K562 (cell line): ENCODE measurements around the gene VPS11. TPM values are rescaled to one million over a fixed set of nuclear protein-coding genes. Genes with fewer than 3 reads are reported as not detected.

Experiments used
- ARID4B ChIP-seq: sonication (generic); formaldehyde crosslinking; IDR thresholded peaks from 2 replicates; pipeline ENCODE4 v1.8.0; 2022; ENCODE audit warnings: mild to moderate bottlenecking, missing genetic modification reagents
- DLX4 ChIP-seq: fragments of 250-450 bp; sonication (Bioruptor Pico); IDR thresholded peaks from 2 replicates; pipeline ENCODE4 v1.6.1; 2021; ENCODE audit warnings: mild to moderate bottlenecking
- E2F3 ChIP-seq: fragments of 250-450 bp; sonication (Bioruptor Pico); IDR thresholded peaks from 2 replicates; pipeline ENCODE4 v1.4.0; 2020; ENCODE audit warnings: mild to moderate bottlenecking
- GTF2E2 ChIP-seq: fragments of 200-800 bp; sonication (Bioruptor generic); IDR thresholded peaks from 2 replicates; pipeline ENCODE4 v1.6.1; 2016; ENCODE audit warnings: missing genetic modification characterization, missing compliant biosample characterization
- JUN ChIP-seq, 2 experiments: sonication (generic) in 1 of 2; formaldehyde crosslinking in 1 of 2; IDR thresholded peaks; 2 replicates each; pipeline versions ENCODE4 v1.6.1 to v1.8.0; 2012 to 2022; ENCODE audit warnings: borderline replicate concordance in 2 of 2, mild to moderate bottlenecking in 2 of 2, improper control_type of control experiment in 1 of 2, low read depth in 1 of 2, low read length in 1 of 2, missing genetic modification reagents in 1 of 2
- NKRF ChIP-seq: fragments of 450-650 bp; IDR thresholded peaks from 2 replicates; pipeline ENCODE4 v1.6.1; 2016; ENCODE audit warnings: borderline replicate concordance
- NR1H2 ChIP-seq: sonication (generic); formaldehyde crosslinking; IDR thresholded peaks from 2 replicates; pipeline ENCODE4 v1.4.0; 2020; ENCODE audit warnings: mild to moderate bottlenecking, missing genetic modification reagents
- SREBF2 ChIP-seq: sonication (generic); formaldehyde crosslinking; IDR thresholded peaks from 2 replicates; pipeline ENCODE4 v1.4.0; 2020; ENCODE audit warnings: mild to moderate bottlenecking, missing genetic modification reagents
- TCF7 ChIP-seq: sonication (generic); IDR thresholded peaks from 2 replicates; pipeline ENCODE4 v1.6.1; 2016; ENCODE audit warnings: antibody characterized with exemption, borderline replicate concordance
- TFAP4 ChIP-seq: sonication (generic); formaldehyde crosslinking; IDR thresholded peaks from 2 replicates; pipeline ENCODE4 v1.8.0; 2022; ENCODE audit warnings: missing genetic modification reagents, mild to moderate bottlenecking, moderate library complexity, borderline replicate concordance
- THRAP3 ChIP-seq: fragments of 450-650 bp; IDR thresholded peaks from 2 replicates; pipeline ENCODE4 v1.6.1; 2016; ENCODE audit warnings: mild to moderate bottlenecking, inconsistent platforms, borderline replicate concordance
- ZBTB8A ChIP-seq: fragments of 450-650 bp; IDR thresholded peaks from 2 replicates; pipeline ENCODE4 v1.6.1; 2018; ENCODE audit warnings: mild to moderate bottlenecking, moderate library complexity; ENCODE audit not compliant: partially characterized antibody
- ZFX ChIP-seq: sonication (generic); formaldehyde crosslinking; IDR thresholded peaks from 2 replicates; pipeline ENCODE4 v1.8.0; 2022; ENCODE audit warnings: mild to moderate bottlenecking, missing genetic modification reagents, moderate library complexity
- ZNF695 ChIP-seq: fragments of 450-650 bp; formaldehyde crosslinking; IDR thresholded peaks from 2 replicates; pipeline ENCODE4 v1.4.0; 2020; ENCODE audit warnings: mild to moderate bottlenecking, moderate library complexity
- polyA plus RNA-seq, 8 experiments: library from polyadenylated mRNA; depleted of rRNA in 4 of 8; stranded (reverse) in 5 of 8; unstranded in 3 of 8; fragments of >200 nt; fragmentation: Nextera tagmentation in 2 of 8; fragmentation: Illumina TruSeq in 1 of 8; extraction: Ambion mirVana in 2 of 8; extraction: Trizol in 1 of 8; gene quantifications; 2 replicates each; pipeline versions ENCODE4 v1.2.1 to v1.2.3, GENCODE V29; 2011 to 2014; ENCODE audit warnings: inconsistent platforms in 1 of 8, missing spikeins in 1 of 8
- total RNA-seq, 7 experiments: library from RNA; depleted of rRNA in 6 of 7; stranded (reverse); fragments of >200 nt in 6 of 7; fragmentation: Illumina TruSeq in 2 of 7; extraction: Trizol in 2 of 7; gene quantifications; 2 replicates each; pipeline versions ENCODE4 v1.2.1 to v1.2.3, GENCODE V29; 2011 to 2021; ENCODE audit warnings: low replicate concordance in 1 of 7

VPS11 gene
- total and polyA plus RNA-seq, 9 of the 15 experiments (the other 6 are each of a cell fraction or from before 2014, with no cell fraction given): 14.1 to 35.5 (median 27.5) TPM

GRCh38 chr11:119101759-119102423 lies 34.3 kb downstream of the VPS11 start, which contains the start of gene DPAGT1 (continued):
- TF ChIP-seq ARID4B (CRISPR knock-in tag) (peak; percentile 80), ZBTB8A (no peak), SREBF2 (CRISPR knock-in tag) (no peak), TCF7 (no peak), E2F3 (CRISPR knock-in tag) (peak; percentile 26; the same call in 1 of the 2 replicates), JUN (IDR thresholded peaks at IDR 0.05; ENCODE audit: borderline replicate concordance, low read depth, low read length) (peak; percentile 55; the same call in 1 of the 2 replicates), JUN (CRISPR knock-in tag; IDR thresholded peaks at IDR 0.05; ENCODE audit: borderline replicate concordance) (no peak), NKRF (peak; percentile 98), ZFX (CRISPR knock-in tag) (peak; percentile 73), DLX4 (CRISPR knock-in tag) (no peak), THRAP3 (no peak), GTF2E2 (tag) (peak; percentile 60; the same call in 1 of the 2 replicates), NR1H2 (0 out of 2 replicates have a peak, but pooled peaks have one; percentile 38), ZNF695 (CRISPR knock-in tag) (no peak), TFAP4 (CRISPR knock-in tag) (peak; percentile 55)
